Liver (tissue), 9 donors: Measurements from ENCODE around the gene MAN1C1. TPM values are rescaled to one million over a fixed set of nuclear protein-coding genes. Genes with fewer than 3 reads are reported as not detected.
A peak's percentile ranks its signal among the peaks of the same experiment; 100 is the strongest.

Source experiments
- DNase-seq: peaks from one replicate; pipeline ENCODE4 v3.0.0-alpha.2; 2017; ENCODE audit warnings: low spot score
- H3K27ac ChIP-seq, 2 donors: one replicate each; pipeline ENCODE4 v1.7.0; 2013; ENCODE audit warnings: inconsistent platforms in 2 of 2, low read length in 2 of 2, control low read depth in 1 of 2, low read depth in 1 of 2, mild to moderate bottlenecking in 1 of 2
- H3K27me3 ChIP-seq, 4 donors: one replicate each; pipeline versions ENCODE4 v1.6.1 to v1.7.0; 2013; ENCODE audit warnings: low read length in 3 of 4, inconsistent platforms in 1 of 4, mild to moderate bottlenecking in 1 of 4, moderate library complexity in 1 of 4; ENCODE audit not compliant: control insufficient read depth in 4 of 4, insufficient read depth in 4 of 4
- H3K36me3 ChIP-seq, 4 donors: one replicate each; pipeline versions ENCODE4 v1.6.1 to v1.7.0; 2013; ENCODE audit warnings: low read length in 3 of 4, mild to moderate bottlenecking in 3 of 4, low read depth in 1 of 4, moderate library complexity in 1 of 4; ENCODE audit not compliant: control insufficient read depth in 4 of 4, insufficient read depth in 3 of 4
- H3K4me1 ChIP-seq, 4 donors: one replicate each; pipeline versions ENCODE4 v1.6.1 to v1.7.0; 2013; ENCODE audit warnings: low read length in 3 of 4, mild to moderate bottlenecking in 3 of 4, moderate library complexity in 1 of 4; ENCODE audit not compliant: control insufficient read depth in 4 of 4, insufficient read depth in 4 of 4
- H3K4me3 ChIP-seq, 3 donors: one replicate each; pipeline versions ENCODE4 v1.6.1 to v1.7.0; 2013; ENCODE audit warnings: low read length in 3 of 3, control low read depth in 1 of 3, low read depth in 1 of 3, mild to moderate bottlenecking in 1 of 3
- H3K9ac ChIP-seq, 2 donors: one replicate each; pipeline ENCODE4 v1.7.0; 2013; ENCODE audit warnings: low read length in 2 of 2, mild to moderate bottlenecking in 2 of 2, moderate library complexity in 2 of 2, control low read depth in 1 of 2, low read depth in 1 of 2
- H3K9me3 ChIP-seq, 4 donors: one replicate each; pipeline versions ENCODE4 v1.6.1 to v1.7.0; 2013; ENCODE audit warnings: low read length in 3 of 4; ENCODE audit not compliant: control insufficient read depth in 4 of 4
- CTCF ChIP-seq: fragments of 150-350 bp; IDR thresholded peaks from 2 replicates; pipeline ENCODE4 v1.5.1; 2017; ENCODE audit warnings: improper control_type of control experiment, low read depth, low read length; ENCODE audit not compliant: missing input control
- EGR1 ChIP-seq, 2 donors: IDR thresholded peaks; 2 replicates each; pipeline ENCODE4 v1.6.1; 2016 to 2018; ENCODE audit warnings: antibody characterized with exemption in 2 of 2, low read depth in 2 of 2
- NR2F2 ChIP-seq: IDR thresholded peaks from 2 replicates; pipeline ENCODE4 v1.6.1; 2016; ENCODE audit warnings: antibody characterized with exemption
- RAD21 ChIP-seq, 2 donors: IDR thresholded peaks; 2 replicates each; pipeline ENCODE4 v1.6.1; 2016; ENCODE audit warnings: antibody characterized with exemption in 2 of 2, mild to moderate bottlenecking in 2 of 2
- RXRA ChIP-seq, 2 donors: IDR thresholded peaks; 2 replicates each; pipeline ENCODE4 v1.6.1; 2017 to 2018; ENCODE audit warnings: antibody characterized with exemption in 2 of 2, mild to moderate bottlenecking in 1 of 2
- TAF1 ChIP-seq: conservative IDR thresholded peaks from 2 replicates; pipeline ENCODE4 v1.6.1; 2016; ENCODE audit warnings: antibody characterized with exemption, mild to moderate bottlenecking
- YY1 ChIP-seq: IDR thresholded peaks from 2 replicates; pipeline ENCODE4 v1.6.1; 2016; ENCODE audit warnings: antibody characterized with exemption, mild to moderate bottlenecking
- WGBS: extraction: QIAGEN DNeasy Blood & Tissue Kit; methylation state at CpG from one replicate; pipeline ENCODE4 v1.1.7; 2013; 5-methylcytosine and 5-hydroxymethylcytosine counted together
- polyA plus RNA-seq, 2 donors: library from polyadenylated mRNA; stranded (reverse) in 1 of 2; unstranded in 1 of 2; fragments of 200-250 nt in 1 of 2; fragments of >200 nt in 1 of 2; fragmentation: Nextera tagmentation in 1 of 2; extraction: Ambion mirVana in 1 of 2; gene quantifications; one replicate each; pipeline versions ENCODE4 v1.2.1 to v1.2.3, GENCODE V29; 2013 to 2015
- total RNA-seq, 2 donors: library from RNA; depleted of rRNA; stranded (reverse); fragments of >200 nt; gene quantifications; one replicate each; pipeline ENCODE4 v1.2.3, GENCODE V29; 2014
- donor health status: healthy.
- donor health status: healthy.
- donor health status: healthy.
- donor health status: healthy.
- donor health status: healthy.

Gene MAN1C1
- total and polyA plus RNA-seq, 4 donors: 6.3 to 16.0 (median 8.1) TPM

DNA sequence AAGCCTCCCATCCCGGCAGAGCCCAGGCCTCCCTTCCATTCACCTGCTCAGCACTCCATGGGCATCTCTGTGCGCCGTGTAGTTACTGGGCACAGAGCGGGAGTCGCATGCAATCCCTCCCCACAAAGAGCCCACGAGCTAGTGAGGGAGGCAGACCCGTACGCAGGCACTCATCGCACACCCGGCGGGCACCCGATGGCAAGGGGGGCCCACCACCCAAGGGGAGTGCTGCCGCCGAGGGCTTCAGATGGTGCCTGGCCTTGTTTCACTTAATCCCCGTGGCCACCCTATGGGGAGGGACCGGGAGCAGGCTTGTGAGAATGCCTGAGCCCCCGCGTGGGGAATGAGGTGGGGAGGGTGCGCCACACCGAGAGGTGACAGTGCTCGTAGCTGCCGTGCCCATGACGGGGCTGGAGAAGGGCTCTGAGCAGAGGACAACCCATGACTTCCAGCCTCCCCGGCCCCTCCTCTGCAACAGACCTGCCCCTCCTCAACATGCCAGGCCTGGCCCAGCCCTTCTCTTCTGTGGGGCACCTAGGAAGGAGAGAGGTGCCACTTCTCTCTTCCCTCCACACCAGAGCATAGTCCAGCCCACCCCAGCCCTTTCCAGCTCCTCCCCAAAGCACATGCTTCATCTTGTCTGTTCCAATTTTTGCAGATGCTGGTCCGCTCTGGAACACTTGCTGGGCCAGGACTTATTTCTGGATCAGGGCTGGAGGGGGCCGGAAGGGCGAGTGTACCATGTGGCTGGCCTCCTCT lies 153.2 kb downstream of the MAN1C1 start:
- peaks cover 0 to 5% (median 0%) of the 10 kb centered on the region in 4 donors for H3K36me3 ChIP-seq
- H3K27ac ChIP-seq: no peak overlapping the region
- peaks cover 24 to 39% (median 34%) of the 10 kb centered on the region in 4 donors for H3K4me1 ChIP-seq

GRCh38 chr1:25770541-25771220 lies 154.1 kb downstream of the MAN1C1 start:
- no peak for DNase-seq
- no peaks in the 10 kb centered on the region for H3K9me3 ChIP-seq
- WGBS: 78% methylated on average over 14 of the region's 14 CpGs
- peak overlapping the region in 1 of 2 donors; percentile 33 for H3K27ac ChIP-seq
- no peaks in the 10 kb centered on the region for H3K27me3 ChIP-seq
- no peaks in the 10 kb centered on the region for H3K36me3 ChIP-seq
- no peak for TF ChIP-seq TAF1
- peak in 1 of 2 donors; percentile 26 for TF ChIP-seq RXRA (IDR thresholded peaks at IDR 0.05)
- TF ChIP-seq NR2F2: peak; percentile 94
- TF ChIP-seq CTCF: no peak
- TF ChIP-seq EGR1 (IDR thresholded peaks at IDR 0.05; ENCODE audit: low read depth in 2 of 2): no peak
- TF ChIP-seq RAD21 (IDR thresholded peaks at IDR 0.05): peak in 1 of 2 donors; percentile 15
- peaks cover 24 to 39% (median 34%) of the 10 kb centered on the region in 4 donors for H3K4me1 ChIP-seq
- no peak overlapping the region for H3K4me3 ChIP-seq
- H3K9ac ChIP-seq: no peak overlapping the region

More for the DNA sequence above, 153.2 kb downstream of the MAN1C1 start:
- Histone ChIP-seq H3K9me3 (no peaks in the 10 kb centered on the region), H3K9ac (no peak overlapping the region), H3K27me3 (no peaks in the 10 kb centered on the region), H3K4me3 (no peak overlapping the region)
- DNase-seq: no peak
- WGBS: 95% methylated on average over 27 of the region's 27 CpGs
- peak; percentile 12 for TF ChIP-seq NR2F2
- no peak for TF ChIP-seq RAD21 (IDR thresholded peaks at IDR 0.05)

DNA sequence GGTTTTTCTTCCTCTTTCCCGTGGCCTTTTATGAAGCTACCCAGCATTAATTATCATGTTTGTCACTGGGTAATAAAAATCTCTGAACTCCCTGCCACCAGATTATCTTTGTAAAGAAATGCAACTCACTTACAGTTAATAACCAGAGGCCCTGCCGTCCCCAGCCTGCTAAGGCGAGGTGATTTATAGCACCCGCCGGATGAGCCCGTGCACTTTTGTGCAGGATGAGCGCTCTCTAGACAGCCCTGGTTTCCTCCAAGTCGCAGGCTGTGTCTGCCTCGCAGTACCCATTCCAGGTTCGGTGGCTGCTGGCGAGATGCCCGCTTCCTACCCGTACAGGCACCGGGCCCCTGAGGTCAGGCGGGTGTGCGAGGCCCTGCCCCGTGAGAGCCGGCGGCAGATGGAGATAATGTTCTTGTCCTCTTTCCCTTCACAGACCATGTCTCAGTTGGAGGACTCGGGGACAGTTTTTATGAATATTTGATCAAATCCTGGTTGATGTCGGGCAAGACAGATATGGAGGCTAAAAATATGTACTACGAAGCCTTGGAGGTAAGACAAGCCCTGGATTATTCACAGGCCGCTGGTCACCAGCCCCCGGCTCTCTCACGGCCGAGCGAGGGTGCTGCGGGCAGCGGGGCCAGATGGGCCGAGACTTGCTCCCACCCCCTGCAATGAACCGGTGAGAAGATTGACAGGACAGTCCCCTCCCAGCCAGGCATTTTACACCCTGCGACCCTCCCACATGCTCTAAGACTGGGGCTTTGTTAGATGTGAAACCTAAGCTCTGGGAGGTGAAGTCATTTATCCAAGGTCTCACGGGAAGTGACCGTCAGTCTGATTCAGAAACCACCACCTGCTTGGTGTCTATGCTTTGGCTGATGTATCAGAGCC lies 154.9 kb downstream of the MAN1C1 start:
- 58% methylated on average over 34 of the region's 34 CpGs for WGBS
- Histone ChIP-seq H3K9me3 (no peaks in the 10 kb centered on the region), H3K4me1 (peaks cover 24 to 36% (median 31%) of the 10 kb centered on the region in 4 donors), H3K4me3 (no peak overlapping the region), H3K27ac (peak overlapping the region in 1 of 2 donors; percentile 33), H3K27me3 (no peaks in the 10 kb centered on the region), H3K9ac (no peak overlapping the region), H3K36me3 (no peaks in the 10 kb centered on the region)
- peak; percentile 88 for TF ChIP-seq NR2F2
- no peak for TF ChIP-seq YY1
- no peak for DNase-seq
